Fibroblast of skin of back (primary cell): ENCODE results near the gene ZMPSTE24. TPM values are rescaled to one million over a fixed set of nuclear protein-coding genes. Genes with fewer than 3 reads are reported as not detected.
"Not testable (repeated sequence)": the region's sequence is repeated elsewhere in the genome, so short reads cannot be mapped to it uniquely, and the experiment has no call there.

Experiments
- DNase-seq: peaks from one replicate; pipeline ENCODE4 v3.0.0-alpha.2; 2013
- polyA plus RNA-seq, 2 experiments: library from polyadenylated mRNA; unstranded; fragments of 120-200 nt; gene quantifications; one replicate each; pipeline ENCODE4 v1.2.1, GENCODE V29; 2013; ENCODE audit not compliant: insufficient read length in 2 of 2

ZMPSTE24 gene
- polyA plus RNA-seq (2013, experiment 1 of 2; ENCODE audit: insufficient read length): 44.1 TPM
- 34.8 TPM for polyA plus RNA-seq (2013, experiment 2 of 2; ENCODE audit: insufficient read length)

DNA sequence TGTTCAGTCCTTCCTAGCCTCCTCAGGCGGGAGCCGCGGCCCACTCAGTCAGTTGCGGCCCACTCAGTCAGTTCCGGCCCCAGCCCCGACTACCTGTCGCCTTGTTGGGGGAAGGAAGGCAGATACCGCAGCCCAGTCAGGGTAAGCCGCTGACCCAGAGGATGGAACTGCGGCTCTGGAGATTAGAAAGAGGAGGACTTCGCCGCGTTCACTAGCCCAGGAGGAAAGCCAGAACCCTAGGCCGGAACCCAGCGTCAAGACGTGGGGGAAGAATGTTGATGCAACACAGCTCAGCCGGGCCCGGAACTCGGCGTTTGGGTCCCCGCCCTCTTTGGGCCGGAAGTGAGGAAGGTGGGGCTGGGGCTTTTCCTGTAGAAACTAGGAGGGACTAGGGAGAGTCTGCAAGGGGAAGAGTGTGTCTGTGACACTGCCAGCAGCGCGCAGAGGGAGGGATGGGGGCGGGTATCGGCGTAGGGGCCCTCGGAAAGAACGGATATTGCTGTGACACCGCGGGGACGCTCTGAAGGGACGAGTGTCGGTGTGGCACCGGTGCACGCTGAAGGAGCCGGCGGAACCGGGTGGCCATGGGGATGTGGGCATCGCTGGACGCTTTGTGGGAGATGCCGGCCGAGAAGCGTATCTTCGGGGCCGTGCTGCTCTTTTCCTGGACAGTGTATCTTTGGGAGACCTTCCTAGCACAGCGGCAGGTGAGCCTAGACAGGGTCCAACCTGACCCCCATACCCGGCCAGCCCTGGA is at the start of gene ZMPSTE24:
Gene ZMPSTE24, plus strand, starts transcription at position 549 of the 757 bp plus-strand sequence. Its CDS starts 36 bp downstream, at position 585.
- peak; percentile 99 for DNase-seq

DNA sequence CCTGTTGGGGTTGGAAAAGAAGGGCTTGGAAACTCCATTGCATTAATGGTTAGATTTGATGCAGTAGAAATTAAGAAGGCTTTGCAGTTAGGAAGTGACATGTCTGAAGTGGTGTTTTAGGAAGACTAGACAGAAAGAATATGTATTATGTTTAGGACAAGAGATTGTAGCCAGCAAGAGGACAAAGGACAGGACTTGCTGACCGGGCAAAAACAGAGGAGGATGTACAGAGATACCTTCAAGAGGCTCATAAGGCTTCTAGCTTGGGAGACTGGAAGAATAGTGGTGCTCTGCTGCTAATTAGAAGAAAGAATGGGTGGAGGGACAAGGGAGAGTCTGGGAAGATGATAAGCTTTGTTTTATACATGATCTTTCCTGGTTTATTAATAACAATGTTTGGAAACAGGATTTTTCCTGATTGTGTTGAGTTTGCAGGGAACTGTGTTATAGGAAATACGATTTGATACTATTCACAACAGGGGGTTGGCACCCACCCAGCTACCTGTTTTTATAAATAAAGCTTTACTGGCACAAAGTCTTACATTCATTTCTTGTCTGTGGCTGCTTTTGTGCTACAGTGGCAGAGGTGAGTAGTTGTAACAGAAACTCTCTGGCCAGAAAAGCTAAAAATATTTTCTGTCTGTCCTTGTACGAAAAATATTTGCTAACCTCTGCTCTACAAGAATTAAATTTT is 47.4 kb upstream of the ZMPSTE24 start:
- no peak for DNase-seq

DNA sequence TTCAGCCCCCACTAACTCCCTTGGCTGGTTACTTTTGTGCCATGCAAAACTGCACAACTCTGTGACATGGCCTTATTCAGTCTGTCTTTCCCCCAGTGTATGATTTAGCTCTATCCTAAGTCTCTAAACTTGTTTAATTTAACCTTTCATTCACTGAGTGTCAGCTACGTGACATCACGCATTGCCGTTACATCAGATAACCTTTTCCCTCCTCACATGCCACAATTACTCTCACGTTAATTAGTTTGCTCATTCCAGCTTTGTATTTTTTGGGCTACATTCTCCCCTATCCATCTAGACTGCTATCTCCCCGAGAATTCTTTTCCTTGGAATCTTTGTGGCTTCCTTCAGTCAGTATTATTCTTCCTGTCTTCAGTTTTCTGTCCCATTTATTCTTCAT is 39.7 kb upstream of the ZMPSTE24 start:
- no peak for DNase-seq

DNA sequence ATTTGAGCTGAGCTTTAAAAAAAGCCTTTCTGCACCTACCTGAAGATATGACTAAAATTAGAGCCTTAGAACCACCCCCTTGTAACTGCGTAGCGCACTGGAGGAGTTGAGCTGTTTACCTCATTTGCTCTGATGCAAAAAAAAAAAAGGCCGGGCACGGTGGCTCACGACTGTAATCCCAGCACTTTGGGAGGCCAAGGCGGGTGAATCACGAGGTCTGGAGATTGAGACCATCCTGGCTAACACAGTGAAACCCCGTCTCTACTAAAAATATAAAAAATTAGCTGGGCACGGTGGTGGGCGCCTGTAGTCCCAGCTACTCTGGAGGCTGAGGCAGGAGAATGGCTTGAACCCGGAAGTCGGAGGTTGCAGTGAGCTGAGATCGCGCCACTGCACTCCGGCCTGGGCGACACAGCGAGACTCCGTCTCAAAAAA is 36.5 kb upstream of the ZMPSTE24 start:
- DNase-seq: not testable (repeated sequence)

DNA sequence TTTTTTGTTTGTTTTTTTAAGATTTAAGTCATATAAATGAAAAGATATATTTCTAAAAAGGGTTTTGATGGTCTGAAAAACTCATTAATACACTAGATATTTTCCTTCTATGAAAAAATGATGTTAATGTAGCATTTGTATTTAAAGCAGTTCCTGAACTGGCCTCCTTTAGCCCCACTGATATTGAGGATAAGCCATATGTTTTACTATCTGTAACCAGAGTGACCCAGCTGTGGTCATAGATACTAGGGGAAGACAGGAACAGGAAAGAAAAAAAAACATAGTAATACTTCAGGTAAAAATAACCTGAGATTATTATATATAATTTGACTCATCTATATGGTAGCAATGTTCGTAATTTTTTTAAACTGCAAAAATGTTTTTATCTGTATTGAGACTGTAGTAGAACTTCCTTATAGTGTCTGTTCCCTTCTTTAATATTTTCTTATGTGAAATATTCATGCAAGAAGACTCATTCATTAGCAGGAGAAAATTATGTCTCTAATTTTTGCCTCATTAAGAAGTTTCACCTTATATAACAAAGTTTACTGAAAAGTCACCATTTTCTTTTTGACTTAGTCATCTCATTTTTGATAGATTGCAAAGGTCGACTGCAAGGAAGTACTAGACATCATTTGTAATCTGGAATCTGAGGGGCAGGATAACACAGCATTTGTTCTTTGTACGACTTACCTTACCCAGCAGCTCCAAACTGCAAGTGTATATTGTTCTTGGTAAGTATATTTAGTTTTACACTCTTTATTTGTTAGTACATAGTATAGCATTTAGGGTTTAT is 35.9 kb upstream of the ZMPSTE24 start:
- DNase-seq: no peak

DNA sequence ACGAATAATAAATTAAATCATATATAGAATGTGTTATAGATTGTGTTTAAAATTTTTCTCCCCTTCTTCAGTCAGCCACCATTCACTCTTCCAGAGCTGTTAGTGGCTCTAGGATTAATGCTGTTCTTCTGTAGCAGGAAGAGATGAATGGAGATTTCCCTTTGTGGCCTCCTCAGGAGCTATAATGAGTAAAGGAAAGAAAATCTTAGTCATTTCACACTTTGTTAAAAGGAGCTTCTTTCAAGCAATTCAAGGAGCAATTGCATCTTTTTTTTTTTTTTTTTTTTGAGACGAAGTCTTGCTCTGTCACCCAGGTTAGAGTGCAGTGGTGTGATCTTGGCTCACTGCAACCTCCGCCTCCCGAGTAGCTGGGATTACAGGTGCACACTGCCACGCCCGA is 34.0 kb upstream of the ZMPSTE24 start:
- no peak for DNase-seq

DNA sequence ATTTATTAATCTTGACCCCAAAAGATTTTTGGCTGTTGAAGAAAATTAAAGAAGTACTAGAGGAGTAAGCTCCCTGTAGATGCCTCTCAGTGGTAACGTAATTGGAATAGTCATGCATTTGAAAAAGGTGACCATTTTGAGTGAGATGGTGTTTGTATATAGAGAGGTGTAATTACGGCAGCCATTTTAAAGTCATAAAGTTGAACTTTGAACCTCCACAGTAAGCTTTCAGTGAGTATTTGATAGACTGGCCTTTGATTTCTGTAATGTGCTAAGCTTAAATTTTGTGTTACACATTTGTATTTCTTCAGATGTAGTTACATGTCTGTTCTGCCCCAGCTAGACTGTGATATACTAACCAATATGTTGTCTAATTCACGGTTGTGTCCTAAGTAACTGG is 31.8 kb upstream of the ZMPSTE24 start:
- DNase-seq: no peak

DNA sequence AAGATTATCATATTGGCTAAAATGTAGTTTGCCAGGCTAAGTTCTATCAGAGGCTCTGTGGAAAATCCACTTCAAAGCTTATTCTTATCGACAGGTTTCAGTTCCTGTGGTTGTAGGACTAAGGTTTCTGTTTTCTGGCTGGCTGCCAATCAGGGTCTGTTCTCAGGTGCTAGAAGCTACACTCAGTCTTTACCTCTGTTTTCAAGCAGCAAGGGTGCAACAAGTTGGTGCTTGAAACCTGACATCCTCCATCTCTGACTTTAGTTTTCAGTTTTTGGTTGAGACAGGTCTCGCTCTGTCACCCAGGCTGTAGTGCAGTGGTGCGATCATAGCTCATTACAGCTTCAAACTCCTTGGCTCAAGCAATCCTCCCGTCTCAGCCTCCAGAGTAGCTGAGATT is 25.6 kb upstream of the ZMPSTE24 start:
- DNase-seq: no peak

DNA sequence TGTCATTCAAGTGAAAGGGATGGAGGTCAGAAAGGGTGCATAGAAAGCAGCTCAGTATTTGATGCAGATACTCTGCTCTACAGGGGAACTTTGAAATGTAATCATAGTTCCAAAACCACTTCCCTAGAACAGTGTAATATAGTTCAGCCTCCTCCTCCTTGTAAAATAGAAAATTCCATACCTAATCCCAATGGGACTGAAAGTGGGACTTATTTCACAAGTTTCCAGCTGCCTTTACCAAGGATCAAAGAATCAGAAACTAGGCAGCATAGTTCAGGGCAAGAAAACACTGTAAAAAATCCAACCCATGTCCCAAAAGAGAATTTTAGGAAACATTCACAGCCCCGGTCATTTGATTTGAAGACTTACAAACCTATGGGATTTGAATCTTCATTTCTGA is 18.4 kb upstream of the ZMPSTE24 start:
- DNase-seq: peak; percentile 13

DNA sequence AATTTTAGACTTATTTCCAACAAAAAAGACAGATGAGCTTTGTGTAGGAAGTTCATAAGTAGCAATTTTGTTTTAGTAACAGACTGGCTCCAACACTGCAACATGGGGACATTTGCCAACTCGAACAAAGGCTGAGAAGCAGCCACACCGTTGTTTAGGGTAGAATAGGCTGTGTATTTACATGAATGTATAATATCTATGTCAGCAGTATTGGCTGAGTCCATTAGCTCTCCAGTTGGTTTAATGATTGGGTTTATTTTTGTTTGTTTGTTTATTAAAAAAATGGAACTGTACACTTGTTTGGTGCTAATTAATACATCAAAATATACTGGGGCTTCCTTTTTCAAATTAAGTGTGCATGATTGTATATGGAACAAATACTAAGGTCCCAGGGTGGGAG is 17.6 kb upstream of the ZMPSTE24 start:
- DNase-seq: no peak

DNA sequence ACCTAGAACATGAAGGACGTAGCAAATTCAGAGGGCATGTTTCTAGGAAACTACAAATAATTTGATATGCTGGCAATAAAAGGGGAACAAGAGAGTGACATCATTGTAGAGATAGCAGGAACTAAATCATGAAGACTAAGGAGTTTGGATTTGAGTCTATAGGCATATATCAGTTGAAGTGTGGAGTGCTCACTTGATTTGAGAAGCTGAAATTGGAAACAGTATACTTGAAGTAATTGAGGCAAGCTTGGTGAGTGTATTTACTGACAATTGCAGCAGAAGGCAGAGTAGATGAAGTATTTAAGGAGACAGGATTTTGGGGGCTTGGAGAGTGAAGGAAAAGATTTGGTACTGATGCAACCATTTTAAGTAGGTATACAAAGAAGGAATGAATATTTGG is 16.7 kb upstream of the ZMPSTE24 start:
- DNase-seq: no peak

DNA sequence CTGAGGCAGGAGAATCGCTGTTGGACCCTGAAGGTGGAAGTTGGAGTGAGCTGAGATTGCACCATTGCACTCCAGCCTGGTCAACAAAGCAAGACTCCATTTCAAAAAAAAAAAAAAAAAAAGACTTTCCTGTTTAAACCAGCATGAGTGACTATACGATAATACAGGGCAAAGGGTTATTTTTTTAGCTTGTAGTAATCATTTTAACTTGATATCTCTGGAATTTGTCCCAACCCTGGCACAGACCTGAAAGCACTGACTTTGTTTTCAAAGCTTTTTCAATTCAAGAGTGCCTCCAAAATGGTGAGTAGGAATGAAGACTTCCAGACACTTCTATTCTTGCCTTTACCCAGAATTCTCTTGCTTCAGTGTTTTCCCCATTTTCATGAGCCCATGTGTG is 14.7 kb upstream of the ZMPSTE24 start:
- DNase-seq: peak; percentile 51

DNA sequence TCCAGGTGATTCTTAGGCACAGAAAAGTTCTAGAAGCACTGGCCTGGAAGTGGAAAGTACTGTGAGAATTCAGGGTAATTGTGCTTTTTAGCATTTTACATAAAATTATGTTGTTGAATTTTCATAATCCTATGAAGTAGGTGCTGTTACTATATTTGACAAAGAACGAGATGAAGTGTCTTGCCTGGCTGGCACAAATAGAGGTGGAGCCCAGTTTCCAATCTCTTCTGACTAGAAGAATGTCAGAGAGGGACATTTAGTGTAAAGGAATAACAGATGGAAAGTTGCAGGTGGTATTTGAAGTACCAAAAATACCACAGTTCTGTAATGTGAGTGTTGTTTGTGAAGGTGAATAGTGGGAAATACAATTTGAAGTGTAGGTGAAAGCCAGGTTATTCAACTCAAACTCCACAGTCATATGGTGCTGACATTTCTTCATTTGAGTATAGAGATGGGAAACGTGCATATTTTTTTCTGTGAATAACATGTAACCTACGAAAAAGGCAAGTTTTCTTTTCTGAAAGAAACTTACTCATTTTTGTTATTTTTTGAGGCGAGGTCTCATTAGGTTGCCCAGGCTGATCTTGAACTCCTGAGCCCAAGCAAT is 13.8 kb upstream of the ZMPSTE24 start:
- no peak for DNase-seq

DNA sequence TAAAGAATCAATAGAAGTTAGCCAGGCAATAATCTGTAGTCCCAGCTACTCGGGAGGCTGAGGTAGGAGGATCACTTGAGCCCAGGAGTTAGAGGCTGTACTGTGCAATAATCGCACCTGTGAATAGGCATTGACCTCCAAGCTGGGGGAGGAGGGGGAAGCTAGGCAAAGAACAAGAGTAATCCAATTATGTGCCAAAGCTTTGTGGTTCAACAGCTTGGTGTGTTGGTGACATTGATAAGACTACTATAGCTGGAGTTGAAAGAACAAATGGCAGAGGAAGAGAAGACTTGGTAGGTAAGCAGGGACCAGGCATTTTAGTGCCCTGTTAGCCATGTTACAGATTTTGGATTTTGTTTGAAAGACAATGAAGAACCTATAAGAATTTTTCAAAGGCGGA is 12.3 kb upstream of the ZMPSTE24 start:
- no peak for DNase-seq

DNA sequence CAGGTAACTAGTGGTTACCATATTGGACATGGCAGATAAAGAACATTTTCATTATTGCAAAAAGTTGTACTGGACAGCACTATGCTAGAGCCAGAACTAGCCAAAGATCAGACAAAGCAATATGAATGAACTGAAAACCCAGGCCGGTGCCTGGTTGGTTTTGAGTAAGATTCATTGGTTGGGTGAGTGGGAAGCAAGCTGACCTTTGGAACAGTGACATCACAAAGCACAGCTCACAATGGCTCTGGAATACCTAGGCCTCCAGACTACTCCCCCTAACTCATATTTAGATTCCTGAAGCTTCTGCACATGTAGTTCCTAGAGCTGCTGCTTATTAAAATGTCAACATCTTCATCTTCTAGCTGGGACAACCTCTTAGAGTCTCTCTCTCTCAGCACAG is 10.4 kb upstream of the ZMPSTE24 start, which contains the start of gene TMCO2:
Gene TMCO2, plus strand, starts transcription at position 283 of the 400 bp plus-strand sequence. Its CDS starts 57 bp downstream, at position 340.
- DNase-seq: no peak

DNA sequence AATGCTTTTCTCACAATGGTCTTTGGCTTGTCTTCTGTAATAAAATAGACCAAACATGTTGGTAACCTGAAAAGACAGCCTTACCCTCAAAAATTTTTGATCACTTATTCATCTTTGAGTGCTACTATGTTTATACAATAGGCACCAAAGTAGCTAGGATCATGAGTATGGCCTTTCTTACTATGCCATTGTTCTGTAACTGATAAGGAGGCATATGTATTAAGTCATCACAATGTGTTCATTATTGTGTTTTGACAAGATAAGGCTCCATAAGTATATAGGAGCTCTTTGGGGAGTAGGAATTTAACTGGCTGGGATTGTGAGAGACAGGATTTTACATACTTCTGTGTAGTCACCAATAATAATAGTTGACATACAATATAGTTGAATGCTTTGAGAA is 9.6 kb upstream of the ZMPSTE24 start:
- peak; percentile 11 for DNase-seq

DNA sequence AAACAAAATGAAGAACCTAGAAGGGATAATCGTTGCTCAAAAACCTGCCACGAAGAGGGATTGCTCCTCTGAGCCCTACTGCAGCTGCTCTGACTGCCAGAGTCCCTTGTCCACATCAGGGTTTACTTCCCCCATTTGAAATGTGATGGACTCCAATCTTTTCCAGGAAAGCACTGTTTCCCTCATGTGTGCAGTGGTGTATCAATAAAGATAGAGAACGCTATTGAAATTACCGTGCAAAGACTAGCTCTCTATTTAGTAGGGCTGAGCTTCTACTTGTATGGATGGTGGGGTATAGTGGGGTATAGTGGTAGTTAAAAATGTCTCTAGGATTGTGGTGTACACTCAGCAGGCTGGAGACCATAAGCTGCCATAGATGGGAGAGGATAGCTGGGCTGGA is 6.6 kb upstream of the ZMPSTE24 start:
- DNase-seq: no peak

DNA sequence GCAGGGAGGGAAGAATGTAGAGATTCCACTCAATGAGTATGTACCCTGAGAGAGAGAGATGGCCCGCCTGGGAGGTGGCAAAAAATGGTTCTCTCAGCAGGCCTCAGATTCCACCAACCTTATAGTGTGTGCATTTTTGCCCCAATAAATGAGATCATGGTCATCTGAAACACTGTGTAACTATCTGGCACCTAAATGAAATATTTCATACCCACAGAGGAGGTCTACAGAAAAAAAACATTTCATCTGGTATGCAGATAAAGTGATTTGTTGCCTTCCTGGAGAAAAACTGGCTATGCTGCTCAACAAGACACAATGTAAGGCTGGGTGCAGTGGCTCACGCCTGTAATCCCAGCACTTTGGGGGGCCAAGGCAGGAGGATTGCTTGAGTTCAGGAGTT is 5.4 kb upstream of the ZMPSTE24 start:
- peak; percentile 20 for DNase-seq

DNA sequence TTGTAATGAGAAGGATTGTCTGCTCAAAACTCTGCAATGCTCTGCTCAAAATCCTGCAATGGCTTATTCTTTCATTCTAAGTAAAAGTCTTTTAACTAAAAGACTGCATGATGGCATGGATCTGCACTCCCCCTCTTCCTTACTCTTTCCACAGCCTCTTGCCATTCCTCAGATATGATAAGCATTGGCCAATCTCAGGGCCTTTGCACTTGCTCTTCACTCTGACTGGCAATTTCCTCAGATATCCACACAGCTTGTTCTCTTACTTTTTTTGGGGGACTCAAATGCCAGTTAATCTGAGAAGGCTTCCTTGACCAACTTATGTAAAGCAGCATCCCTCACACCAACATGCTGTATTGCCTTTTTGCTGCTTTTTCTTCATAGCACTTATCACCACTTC is 2.8 kb upstream of the ZMPSTE24 start:
- no peak for DNase-seq

DNA sequence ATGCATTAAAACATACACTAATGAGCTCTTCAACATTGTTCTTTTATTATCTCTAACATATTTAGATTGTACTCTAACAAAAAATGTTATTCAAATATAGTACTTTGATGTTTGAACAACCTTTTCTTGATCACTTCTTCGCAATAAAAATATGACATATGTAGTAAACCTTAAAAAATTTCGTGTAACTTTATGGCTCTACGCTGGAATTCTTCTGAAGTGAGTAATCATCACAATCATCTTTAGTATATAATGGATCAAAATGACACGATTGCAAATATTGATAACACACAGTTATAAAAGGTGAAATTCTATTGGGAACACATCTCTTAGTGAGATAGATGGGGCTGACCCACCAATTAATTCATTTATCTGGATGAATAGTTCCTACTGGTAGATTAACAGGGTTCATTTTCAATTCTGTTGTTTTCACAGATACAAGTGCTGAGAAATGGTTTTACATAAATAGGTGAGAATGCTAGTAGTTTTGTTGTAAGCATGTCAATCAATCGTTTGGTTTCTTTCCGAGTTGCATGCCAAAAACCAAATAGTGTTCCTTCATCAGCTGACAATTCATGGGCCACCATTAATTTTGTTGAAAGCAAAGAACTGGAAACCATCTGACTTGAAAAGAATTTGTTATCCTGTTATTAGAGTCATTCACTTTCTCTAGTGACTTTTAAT is 1.5 kb upstream of the ZMPSTE24 start:
- no peak for DNase-seq

DNA sequence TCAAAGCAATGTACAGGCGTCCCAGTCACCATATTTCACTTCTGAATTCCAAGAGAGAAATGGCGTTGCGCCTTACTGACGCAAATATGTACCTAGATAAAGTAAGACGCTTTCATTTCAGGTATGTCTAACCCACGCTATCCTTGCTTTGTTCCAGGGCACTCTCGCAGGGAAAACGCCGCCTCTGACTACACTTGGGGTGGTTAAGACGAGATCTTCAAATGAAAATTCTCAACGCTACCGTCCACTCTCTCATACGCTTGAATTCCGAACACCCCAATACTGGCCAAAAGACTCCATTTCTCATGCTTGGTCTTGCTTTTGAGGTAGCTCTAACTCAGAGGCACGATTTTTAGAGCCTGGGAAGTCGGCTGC is 736 bp upstream of the ZMPSTE24 start:
- no peak for DNase-seq

DNA sequence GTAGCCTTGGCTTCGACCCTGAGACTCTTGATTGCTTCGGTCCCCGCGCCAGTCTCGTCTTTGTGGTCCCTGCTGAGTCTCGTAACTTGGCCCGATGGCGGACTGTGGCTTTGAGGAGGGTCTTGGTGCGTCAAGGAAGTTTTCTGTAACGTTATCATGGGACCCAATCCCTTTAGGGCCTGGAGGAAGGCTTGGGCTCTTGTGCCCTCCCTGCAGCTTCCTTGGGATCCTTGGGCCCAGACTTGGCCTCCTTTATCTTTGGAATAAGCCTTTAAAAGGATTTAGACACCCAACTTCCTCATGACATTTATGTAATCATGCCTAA is 371 bp downstream of the ZMPSTE24 start:
- peak; percentile 12 for DNase-seq
